Liver (tissue), 3 donors: Measurements from ENCODE around the gene MAGI1.

Experiments
- RAD21 ChIP-seq, 2 donors: IDR thresholded peaks; 2 replicates each; pipeline ENCODE4 v1.6.1; 2016; ENCODE audit warnings: antibody characterized with exemption in 2 of 2, mild to moderate bottlenecking in 2 of 2
- YY1 ChIP-seq: IDR thresholded peaks from 2 replicates; pipeline ENCODE4 v1.6.1; 2016; ENCODE audit warnings: antibody characterized with exemption, mild to moderate bottlenecking
- TF ChIP-seq, protein P1 (sequence below): fragments of 150-350 bp; IDR thresholded peaks from 2 replicates; pipeline ENCODE4 v1.5.1; 2017; ENCODE audit warnings: improper control_type of control experiment, low read depth, low read length; ENCODE audit not compliant: missing input control
- TF ChIP-seq, protein P2 (sequence below): IDR thresholded peaks from 2 replicates; pipeline ENCODE4 v1.6.1; 2016; ENCODE audit warnings: antibody characterized with exemption
- TF ChIP-seq, protein P3 (sequence below): IDR thresholded peaks from 2 replicates; pipeline ENCODE4 v1.6.1; 2016; ENCODE audit warnings: antibody characterized with exemption, mild to moderate bottlenecking
- donor health status: healthy.
- donor health status: healthy.

DNA sequence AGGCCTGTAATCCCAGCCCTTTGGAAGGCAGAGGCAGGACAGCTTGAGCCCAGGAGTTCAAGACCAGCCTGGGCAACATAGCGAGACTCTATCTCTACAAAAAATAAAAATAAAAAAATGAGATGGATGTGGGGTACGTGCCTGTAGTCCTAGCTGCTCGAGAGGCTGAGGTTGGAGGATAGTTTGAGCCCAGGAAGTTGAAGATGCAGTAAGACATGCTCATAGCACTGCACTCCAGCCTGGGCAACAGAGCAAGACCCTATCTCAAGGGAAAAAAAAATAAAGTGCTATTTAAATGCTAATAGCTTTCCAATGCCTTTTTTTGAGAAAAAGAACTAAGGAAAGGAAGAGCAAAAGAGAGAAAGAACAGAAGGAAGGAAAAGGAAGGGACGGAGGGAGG lies 94.5 kb downstream of the MAGI1 start:
- TF ChIP-seq RAD21 (IDR thresholded peaks at IDR 0.05) (no peak), YY1 (no peak)
- TF ChIP-seq, protein P1, sequence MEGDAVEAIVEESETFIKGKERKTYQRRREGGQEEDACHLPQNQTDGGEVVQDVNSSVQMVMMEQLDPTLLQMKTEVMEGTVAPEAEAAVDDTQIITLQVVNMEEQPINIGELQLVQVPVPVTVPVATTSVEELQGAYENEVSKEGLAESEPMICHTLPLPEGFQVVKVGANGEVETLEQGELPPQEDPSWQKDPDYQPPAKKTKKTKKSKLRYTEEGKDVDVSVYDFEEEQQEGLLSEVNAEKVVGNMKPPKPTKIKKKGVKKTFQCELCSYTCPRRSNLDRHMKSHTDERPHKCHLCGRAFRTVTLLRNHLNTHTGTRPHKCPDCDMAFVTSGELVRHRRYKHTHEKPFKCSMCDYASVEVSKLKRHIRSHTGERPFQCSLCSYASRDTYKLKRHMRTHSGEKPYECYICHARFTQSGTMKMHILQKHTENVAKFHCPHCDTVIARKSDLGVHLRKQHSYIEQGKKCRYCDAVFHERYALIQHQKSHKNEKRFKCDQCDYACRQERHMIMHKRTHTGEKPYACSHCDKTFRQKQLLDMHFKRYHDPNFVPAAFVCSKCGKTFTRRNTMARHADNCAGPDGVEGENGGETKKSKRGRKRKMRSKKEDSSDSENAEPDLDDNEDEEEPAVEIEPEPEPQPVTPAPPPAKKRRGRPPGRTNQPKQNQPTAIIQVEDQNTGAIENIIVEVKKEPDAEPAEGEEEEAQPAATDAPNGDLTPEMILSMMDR, result no peak
- TF ChIP-seq, protein P2, sequence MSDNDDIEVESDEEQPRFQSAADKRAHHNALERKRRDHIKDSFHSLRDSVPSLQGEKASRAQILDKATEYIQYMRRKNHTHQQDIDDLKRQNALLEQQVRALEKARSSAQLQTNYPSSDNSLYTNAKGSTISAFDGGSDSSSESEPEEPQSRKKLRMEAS, result no peak
- TF ChIP-seq, protein P3, sequence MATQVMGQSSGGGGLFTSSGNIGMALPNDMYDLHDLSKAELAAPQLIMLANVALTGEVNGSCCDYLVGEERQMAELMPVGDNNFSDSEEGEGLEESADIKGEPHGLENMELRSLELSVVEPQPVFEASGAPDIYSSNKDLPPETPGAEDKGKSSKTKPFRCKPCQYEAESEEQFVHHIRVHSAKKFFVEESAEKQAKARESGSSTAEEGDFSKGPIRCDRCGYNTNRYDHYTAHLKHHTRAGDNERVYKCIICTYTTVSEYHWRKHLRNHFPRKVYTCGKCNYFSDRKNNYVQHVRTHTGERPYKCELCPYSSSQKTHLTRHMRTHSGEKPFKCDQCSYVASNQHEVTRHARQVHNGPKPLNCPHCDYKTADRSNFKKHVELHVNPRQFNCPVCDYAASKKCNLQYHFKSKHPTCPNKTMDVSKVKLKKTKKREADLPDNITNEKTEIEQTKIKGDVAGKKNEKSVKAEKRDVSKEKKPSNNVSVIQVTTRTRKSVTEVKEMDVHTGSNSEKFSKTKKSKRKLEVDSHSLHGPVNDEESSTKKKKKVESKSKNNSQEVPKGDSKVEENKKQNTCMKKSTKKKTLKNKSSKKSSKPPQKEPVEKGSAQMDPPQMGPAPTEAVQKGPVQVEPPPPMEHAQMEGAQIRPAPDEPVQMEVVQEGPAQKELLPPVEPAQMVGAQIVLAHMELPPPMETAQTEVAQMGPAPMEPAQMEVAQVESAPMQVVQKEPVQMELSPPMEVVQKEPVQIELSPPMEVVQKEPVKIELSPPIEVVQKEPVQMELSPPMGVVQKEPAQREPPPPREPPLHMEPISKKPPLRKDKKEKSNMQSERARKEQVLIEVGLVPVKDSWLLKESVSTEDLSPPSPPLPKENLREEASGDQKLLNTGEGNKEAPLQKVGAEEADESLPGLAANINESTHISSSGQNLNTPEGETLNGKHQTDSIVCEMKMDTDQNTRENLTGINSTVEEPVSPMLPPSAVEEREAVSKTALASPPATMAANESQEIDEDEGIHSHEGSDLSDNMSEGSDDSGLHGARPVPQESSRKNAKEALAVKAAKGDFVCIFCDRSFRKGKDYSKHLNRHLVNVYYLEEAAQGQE, result no peak
